ENCODE data around the gene SLC4A5.
A peak's percentile ranks its signal among the peaks of the same experiment; 100 is the strongest.

SLC4A5 gene

GRCh38 chr2:74269667-74270066 is 73.5 kb downstream of the SLC4A5 start:
- no peak for DNase-seq (ENCODE audit: low spot score)

GRCh38 chr2:74267068-74267467 is 76.1 kb downstream of the SLC4A5 start:
- no peak for DNase-seq (ENCODE audit: low spot score)

- no peak for DNase-seq (ENCODE audit: low spot score)
Measured at GRCh38 chr2:74264281-74264680, 78.9 kb downstream of the SLC4A5 start.

GRCh38 chr2:74262681-74263080 is 80.5 kb downstream of the SLC4A5 start:
- no peak for DNase-seq (ENCODE audit: low spot score)

GRCh38 chr2:74261204-74261864 is 81.9 kb downstream of the SLC4A5 start:
- no peak for DNase-seq (ENCODE audit: low spot score)

DNA sequence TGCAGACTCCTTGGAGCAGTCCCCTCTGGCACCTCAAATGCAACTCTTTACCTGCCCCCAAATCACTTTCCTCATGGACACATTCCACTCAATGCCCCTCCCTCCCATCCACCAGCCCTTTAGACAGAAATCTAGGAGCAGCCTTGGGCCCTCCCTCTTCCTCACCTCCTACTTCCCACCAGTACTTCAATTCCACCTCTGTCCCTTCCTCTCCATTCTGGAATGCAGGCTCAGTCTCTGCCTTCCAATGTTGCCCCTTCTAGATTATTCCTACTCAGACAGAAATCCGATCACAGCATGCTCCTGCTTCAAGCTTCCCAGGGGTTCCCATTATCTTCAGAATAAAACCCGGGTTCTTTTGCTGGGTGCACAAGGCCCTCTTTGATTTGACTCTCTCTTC is 82.7 kb downstream of the SLC4A5 start:
- DNase-seq (ENCODE audit: low spot score): no peak

- no peak for DNase-seq (ENCODE audit: low spot score)
Measured at GRCh38 chr2:74259733-74260132, 83.5 kb downstream of the SLC4A5 start.

DNA sequence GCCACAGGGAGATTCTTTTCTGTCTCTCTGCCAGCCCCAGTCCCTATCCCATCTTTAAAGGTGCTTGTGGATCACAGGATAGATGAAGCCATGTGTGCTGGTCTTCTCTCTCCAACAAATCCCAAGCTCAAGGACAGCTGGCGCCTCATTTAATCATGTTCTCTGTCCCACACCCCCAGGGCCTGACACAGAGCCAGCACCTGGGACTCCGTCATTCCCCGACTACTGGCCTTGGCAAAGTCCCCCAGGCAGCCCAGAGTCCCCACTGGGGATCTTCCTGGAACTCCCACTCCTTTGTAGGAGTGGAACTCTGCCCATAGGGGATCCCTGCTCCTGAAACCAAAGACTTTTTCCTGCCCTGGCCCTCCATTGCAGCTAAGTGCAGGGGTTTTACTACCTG is 84.0 kb downstream of the SLC4A5 start:
- no peak for DNase-seq (ENCODE audit: low spot score)

- DNase-seq (ENCODE audit: low spot score): no peak
Measured at GRCh38 chr2:74255660-74256213, 87.5 kb downstream of the SLC4A5 start.

DNA sequence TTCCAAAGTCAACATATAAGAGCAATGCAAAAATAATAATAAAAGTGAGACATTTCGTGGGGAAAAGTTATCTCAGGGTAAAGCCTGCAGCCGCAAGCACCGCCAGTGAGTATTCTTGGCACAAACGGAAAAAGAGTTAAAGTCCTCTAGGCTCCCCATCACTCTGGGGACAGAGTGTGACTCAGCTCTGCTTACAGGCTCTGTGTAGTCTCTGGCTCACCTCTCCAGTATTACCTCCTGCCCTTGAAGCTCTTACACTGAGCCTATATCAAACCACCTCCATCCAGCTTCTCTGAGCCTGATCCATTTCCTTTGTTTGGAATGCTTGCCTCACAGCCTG is 89.3 kb downstream of the SLC4A5 start:
- no peak for DNase-seq (ENCODE audit: low spot score)

DNA sequence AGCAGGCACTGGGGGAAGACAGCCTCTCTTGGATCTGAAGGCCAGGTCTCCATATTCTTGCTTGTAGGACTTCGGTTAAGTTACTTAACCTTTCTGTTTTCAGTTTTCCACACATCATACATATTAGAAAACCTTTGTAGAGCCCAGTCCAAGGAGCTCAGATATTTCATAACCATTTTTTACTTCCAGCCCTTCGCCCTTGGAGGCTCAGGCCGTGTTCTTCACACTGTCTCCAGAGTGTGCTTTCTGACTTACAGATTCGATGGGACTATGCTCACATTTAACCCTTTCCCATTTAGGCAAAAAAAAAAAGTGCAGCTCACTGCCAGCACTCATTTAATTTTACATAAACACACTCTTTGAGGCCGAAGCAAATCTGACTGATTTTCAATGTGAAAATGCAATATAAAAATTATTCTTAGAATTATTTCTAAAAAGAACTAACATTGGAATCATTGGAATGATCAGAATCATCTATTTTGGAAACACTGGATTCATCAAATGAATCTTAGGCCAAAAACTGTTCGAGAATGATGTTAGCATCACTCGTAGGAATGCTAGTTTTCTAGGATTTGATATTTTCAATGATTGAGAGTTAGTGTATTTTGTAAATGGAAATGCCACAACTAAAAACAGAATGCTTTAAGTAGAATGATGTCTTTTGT is 89.8 kb downstream of the SLC4A5 start:
- DNase-seq (ENCODE audit: low spot score): no peak

DNA sequence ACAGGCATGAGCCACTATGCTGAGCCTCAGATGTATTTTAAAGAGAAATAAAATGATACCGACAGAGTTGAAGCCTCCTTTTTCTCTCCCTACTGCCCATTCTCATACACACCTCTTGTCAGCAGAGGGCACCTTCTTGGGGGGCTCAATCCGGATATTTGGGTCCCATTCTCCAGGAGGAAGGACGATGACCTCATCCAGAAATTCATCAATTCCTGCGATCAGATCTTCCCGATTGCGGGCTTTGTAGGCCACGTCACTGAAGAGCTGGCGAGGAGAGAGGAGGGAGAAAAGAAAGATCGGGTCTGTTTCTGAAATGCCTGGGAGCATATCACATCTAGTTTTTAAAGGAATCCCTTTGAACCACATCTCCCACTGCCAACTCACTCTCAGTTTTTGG is 90.4 kb downstream of the SLC4A5 start:
- DNase-seq (ENCODE audit: low spot score): no peak

- no peak for DNase-seq (ENCODE audit: low spot score)
Measured at GRCh38 chr2:74252036-74252435, 91.2 kb downstream of the SLC4A5 start.

GRCh38 chr2:74250189-74250631 is 93.0 kb downstream of the SLC4A5 start:
- DNase-seq (ENCODE audit: low spot score): peak; percentile 43

DNA sequence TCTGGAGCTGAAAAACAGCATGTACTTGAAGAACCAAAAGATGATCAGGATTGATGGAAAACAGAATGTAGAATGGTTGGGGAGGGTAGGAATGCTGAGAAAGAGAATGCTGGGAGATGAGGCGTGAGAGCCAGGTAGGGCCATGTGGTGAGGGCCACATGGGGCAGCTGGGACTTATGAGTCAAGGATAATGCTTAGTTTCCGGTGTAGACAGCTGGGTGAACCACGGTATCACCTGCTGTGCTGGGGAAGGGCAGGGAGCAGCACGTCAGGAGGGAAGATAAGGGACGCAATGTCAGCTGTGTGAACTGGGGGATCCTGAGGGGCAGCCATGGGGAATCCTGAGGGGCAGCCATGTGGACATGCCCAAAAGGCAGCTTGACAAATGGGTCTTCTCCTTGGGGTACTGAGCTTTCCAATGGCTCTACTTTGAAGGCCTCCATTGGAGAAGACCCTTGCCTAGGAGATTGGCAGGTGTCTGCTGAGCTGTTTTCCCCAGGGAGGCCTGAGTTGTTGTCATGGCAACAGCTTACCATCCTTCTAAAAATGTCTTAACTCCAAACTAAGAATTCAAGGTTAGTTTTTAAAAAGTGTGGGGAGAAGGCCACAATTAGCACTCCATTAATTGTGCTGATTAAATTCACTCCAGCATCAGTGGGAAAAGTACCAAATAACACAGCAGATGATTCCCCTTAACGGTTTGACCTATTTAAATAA is 93.7 kb downstream of the SLC4A5 start:
- no peak for DNase-seq (ENCODE audit: low spot score)

- no peak for DNase-seq (ENCODE audit: low spot score)
Measured at GRCh38 chr2:74246496-74247195, 96.6 kb downstream of the SLC4A5 start.

GRCh38 chr2:74244286-74244685 is 98.9 kb downstream of the SLC4A5 start:
- DNase-seq (ENCODE audit: low spot score): no peak

GRCh38 chr2:74242354-74243071 is 100.7 kb downstream of the SLC4A5 start:
- no peak for DNase-seq (ENCODE audit: low spot score)

DNA sequence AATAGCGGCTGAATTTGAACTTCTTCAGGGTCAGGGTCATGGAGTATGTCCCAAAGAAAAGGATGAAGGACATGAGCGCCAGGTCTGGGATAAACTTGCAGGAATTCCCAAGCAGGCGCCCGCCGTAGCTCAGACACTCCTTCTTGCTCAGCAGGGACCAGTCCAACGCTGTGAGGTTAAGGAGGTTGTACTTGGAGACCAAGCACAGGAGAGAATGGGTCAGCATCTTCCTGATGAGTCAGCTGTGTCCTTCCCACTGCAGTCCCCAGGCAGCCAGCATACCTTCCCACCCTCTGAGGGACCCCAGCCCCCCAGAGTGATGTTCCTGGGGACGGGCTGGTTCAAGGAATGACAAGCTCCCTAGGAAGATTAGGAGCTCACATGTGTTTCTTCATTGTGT is 103.9 kb downstream of the SLC4A5 start:
- no peak for DNase-seq (ENCODE audit: low spot score)

DNA sequence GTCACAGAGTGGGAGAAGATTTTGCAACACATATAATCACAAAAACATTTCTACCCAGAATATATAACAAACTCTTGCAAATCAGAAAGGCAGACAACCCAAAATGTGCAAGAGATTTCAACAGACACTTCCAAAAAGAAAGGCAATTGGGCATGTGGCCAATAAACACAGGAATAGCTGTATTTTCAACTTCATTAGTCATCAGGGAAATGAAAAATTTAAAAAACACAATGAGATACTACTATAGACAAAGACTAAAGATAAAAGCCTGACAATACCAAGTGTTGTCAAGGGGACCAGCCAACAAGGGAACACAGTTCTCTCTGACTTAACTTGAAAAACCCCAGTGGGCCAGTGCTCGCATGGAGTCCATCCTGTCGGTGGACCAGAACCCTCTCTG is 104.3 kb downstream of the SLC4A5 start:
- no peak for DNase-seq (ENCODE audit: low spot score)

DNA sequence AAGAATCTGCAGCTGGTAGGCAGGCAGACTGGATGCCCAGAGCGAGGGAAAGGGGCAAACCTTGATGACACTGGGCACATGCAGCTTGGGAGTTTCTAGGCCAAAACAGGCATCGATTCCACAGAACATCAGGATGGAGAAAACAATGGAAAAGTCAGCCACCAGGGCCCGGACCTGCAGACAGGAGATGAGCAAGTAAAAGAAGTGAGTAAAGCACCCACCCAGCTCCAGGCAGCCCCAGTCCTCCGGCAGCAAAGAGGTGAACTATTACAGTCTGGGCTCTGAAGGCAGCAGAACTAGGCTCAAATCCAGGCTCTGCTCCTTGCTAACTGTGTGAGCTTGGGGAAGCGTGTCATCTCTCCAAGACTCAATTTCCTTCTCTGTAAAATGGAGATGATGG is 108.2 kb downstream of the SLC4A5 start:
- no peak for DNase-seq (ENCODE audit: low spot score)

- DNase-seq (ENCODE audit: low spot score): no peak
Measured at GRCh38 chr2:74233648-74234047, 109.6 kb downstream of the SLC4A5 start.
